Psoas muscle (tissue), 8 donors: Measurements from ENCODE around the gene UBE3C. TPM values are rescaled to one million over a fixed set of nuclear protein-coding genes. Genes with fewer than 3 reads are reported as not detected.
A peak's percentile ranks its signal among the peaks of the same experiment; 100 is the strongest.

Experiments used
- ATAC-seq, 4 donors: fragments of 200-7000 bp; cut with Tn5 transposase; one replicate each; pipeline ENCODE4 v1.9.1; 2020; ENCODE audit warnings: moderate library complexity in 3 of 4, mild to moderate bottlenecking in 2 of 4
- DNase-seq, 2 donors: peaks; one replicate each; pipeline ENCODE4 v3.0.0-alpha.2; 2020
- H3K27ac ChIP-seq: fragments of 200-600 bp; one replicate; pipeline ENCODE4 v1.8.0; 2022
- H3K27me3 ChIP-seq, 3 donors: fragments of 200-600 bp in 1 of 3; one replicate each; pipeline versions ENCODE4 v1.6.1 to v1.8.0; 2013 to 2022; ENCODE audit warnings: low read length in 2 of 3, mild to moderate bottlenecking in 2 of 3, moderate library complexity in 1 of 3; ENCODE audit not compliant: insufficient read depth in 3 of 3
- H3K36me3 ChIP-seq, 2 donors: fragments of 200-600 bp in 1 of 2; one replicate each; pipeline versions ENCODE4 v1.6.1 to v1.8.0; 2013 to 2022; ENCODE audit warnings: low read depth in 1 of 2, mild to moderate bottlenecking in 1 of 2, moderate library complexity in 1 of 2; ENCODE audit not compliant: insufficient read depth in 1 of 2
- H3K4me1 ChIP-seq: fragments of 200-600 bp; one replicate; pipeline ENCODE4 v1.8.0; 2022
- H3K4me3 ChIP-seq: fragments of 200-600 bp; one replicate; pipeline ENCODE4 v1.8.0; 2022; ENCODE audit warnings: mild to moderate bottlenecking
- H3K9me3 ChIP-seq: fragments of 200-600 bp; one replicate; pipeline ENCODE4 v1.8.0; 2022
- WGBS, 3 donors: extraction: QIAGEN DNeasy Blood & Tissue Kit; methylation state at CpG; one replicate each; pipeline versions ENCODE4 v1.1.6 to v1.1.7; 2013; 5-methylcytosine and 5-hydroxymethylcytosine counted together
- intact Hi-C, 2 donors: fragments of 100-400 bp; cut with DNase I; formaldehyde crosslinking; loops; one replicate each; pipeline versions ENCODE4 v1.11.0 to v1.14.2; 2022
- polyA plus RNA-seq, 3 donors: library from polyadenylated mRNA; stranded (reverse); fragments of 200-250 nt; gene quantifications; one replicate each; pipeline ENCODE4 v1.2.3, GENCODE V29; 2013
- total RNA-seq, 4 donors: library from RNA; stranded (reverse); fragmentation: NEBNext Ultra II Directional in 2 of 4; extraction: Animal tissue kit (Norgen Biotek cat#: 25700) in 2 of 4; gene quantifications; one replicate each; pipeline versions ENCODE4 v1.2.1 to v1.2.4, GENCODE V29; 2021 to 2023
- TF ChIP-seq, protein P1 (sequence below): fragments of 200-600 bp; IDR thresholded peaks from one replicate; pipeline ENCODE4 v1.8.0; 2022; ENCODE audit warnings: antibody characterized with exemption
- donor health status: healthy with polysubstance abuse.
- donor health status: DM: no; HTN: no; CAD: no; lungs with moderate emphysema.
- donor health status: Bipolar disorder and iron deficiency.
- donor health status: healthy.
- donor health status: DM: yes; HTN: yes; CAD: no.
- donor health status: DM: no; HTN: no; CAD: no.
- donor health status: DM: no; HTN: no; CAD: no.
- donor health status: DM: yes; HTN: yes; CAD: no.

Gene UBE3C
- total and polyA plus RNA-seq, 7 donors: 31.9 to 94.2 (median 60.2) TPM

DNA sequence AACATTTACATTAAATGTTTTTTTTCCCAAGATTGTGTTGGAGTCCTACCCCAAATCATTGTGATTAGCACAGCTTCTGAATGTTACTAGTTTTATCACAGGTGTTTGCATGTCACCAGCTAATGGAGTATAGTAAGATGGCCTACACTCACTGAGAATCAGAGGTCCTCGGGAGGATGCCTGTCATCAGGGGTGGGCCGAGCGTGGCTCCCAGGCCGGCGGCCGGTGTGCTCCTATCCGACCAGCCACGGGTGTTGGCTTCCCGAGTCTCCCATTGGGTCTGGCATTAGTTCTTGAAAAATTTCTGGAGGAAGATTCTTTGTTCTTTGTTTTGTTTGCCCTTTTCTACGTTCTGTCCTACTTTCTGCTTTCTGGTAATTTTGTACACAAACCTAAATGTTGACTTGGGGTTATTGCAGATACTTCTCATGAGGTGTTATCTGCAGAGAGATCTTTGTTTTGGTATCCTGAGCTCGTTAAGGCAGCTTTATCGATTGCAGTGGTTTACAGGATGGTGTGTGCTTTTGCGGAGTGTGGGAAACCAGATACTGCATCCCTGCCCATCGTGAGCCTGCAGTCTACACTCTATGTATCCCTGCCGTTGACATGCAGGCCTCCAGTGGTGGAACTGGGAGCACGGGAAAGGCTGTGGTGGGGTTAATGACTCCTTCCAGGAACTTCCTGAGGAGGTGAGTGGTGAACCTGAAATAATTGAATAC, 130.8 kb downstream of the UBE3C start:
- Histone ChIP-seq H3K36me3 (peaks cover 3 to 62% of the 10 kb centered on the region in 2 donors), H3K27ac (no peak overlapping the region), H3K4me3 (no peak overlapping the region), H3K4me1 (peaks cover 11% of the 10 kb centered on the region), H3K27me3 (no peaks in the 10 kb centered on the region), H3K9me3 (no peaks in the 10 kb centered on the region)
- ATAC-seq: no peak
- WGBS, 3 donors: 83 to 89% (median 86%) methylated on average over 16 of the region's 16 CpGs
- no peak for DNase-seq
- intact Hi-C loops: loop anchor here (10.0 kb wide), 2 partner anchors 65 to 135 kb away; partner anchors contain the start of gene DNAJB6 (in 1 of the 2)
- TF ChIP-seq, protein P1, sequence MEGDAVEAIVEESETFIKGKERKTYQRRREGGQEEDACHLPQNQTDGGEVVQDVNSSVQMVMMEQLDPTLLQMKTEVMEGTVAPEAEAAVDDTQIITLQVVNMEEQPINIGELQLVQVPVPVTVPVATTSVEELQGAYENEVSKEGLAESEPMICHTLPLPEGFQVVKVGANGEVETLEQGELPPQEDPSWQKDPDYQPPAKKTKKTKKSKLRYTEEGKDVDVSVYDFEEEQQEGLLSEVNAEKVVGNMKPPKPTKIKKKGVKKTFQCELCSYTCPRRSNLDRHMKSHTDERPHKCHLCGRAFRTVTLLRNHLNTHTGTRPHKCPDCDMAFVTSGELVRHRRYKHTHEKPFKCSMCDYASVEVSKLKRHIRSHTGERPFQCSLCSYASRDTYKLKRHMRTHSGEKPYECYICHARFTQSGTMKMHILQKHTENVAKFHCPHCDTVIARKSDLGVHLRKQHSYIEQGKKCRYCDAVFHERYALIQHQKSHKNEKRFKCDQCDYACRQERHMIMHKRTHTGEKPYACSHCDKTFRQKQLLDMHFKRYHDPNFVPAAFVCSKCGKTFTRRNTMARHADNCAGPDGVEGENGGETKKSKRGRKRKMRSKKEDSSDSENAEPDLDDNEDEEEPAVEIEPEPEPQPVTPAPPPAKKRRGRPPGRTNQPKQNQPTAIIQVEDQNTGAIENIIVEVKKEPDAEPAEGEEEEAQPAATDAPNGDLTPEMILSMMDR: no peak

DNA sequence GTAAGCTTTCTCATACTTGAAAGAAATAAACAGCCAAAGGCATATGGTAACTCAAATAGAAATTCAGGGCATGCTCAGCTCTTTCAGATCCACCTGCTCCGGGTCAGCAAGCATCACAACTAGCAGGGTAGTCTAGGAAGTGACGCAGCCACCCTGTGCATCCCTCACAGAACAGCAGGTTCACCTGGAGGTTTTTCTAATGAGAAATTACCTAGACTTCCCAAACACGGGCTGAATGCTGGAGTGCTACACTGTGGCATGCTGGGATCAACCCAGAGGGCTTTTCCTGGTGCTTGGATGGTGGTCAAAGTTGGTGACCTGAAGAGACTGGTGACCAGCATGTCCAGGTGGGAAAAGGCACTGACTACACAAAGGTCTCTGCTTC, 131.3 kb downstream of the UBE3C start:
- TF ChIP-seq, protein P1: no peak
- no peak for DNase-seq
- peaks cover 11% of the 10 kb centered on the region for H3K4me1 ChIP-seq
- no peak for ATAC-seq
- no peaks in the 10 kb centered on the region for H3K9me3 ChIP-seq
- intact Hi-C loops: loop anchor here (10.0 kb wide), 2 partner anchors 65 to 135 kb away; partner anchors contain the start of gene DNAJB6 (in 1 of the 2)
- no peak overlapping the region for H3K27ac ChIP-seq
- 82 to 87% (median 84%) methylated on average over 3 of the region's 3 CpGs for WGBS, 3 donors
- H3K4me3 ChIP-seq: no peak overlapping the region
- H3K27me3 ChIP-seq: no peaks in the 10 kb centered on the region
- peaks cover 3 to 58% of the 10 kb centered on the region in 2 donors for H3K36me3 ChIP-seq

DNA sequence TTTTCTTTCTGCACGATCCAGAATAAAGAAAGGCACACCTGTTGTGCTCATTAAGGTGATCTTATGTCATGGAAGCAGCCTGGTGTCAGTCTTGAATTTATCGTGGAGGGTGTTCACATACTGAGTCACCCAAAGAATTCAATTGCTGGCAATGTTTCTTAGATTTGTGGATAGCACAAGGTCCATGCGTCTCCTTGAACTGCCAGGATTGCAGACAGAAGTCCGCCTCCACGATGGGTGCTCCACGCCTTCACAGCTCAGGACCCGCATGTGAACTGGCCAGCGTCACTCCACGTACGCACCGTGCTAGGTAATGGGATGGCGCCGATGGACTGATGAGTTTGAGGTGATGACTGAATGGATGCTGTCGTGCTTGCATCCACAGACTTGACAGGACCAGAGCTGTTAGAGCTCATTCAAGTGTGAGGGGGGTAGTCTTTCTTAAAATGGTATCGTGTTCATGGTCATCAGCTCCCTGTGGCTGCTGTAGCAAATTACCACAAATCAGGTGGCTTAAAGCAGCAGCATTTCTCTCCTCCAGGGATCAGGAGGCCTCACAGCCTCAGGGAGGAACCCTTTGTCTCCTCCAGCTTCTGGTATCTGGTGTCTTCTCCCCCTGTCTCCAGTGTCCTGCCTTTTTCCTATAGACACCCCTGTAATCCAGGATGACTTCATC, 132.7 kb downstream of the UBE3C start:
- Histone ChIP-seq H3K27me3 (no peaks in the 10 kb centered on the region), H3K4me1 (peaks cover 11% of the 10 kb centered on the region), H3K4me3 (no peak overlapping the region), H3K27ac (peak overlapping the region; percentile 54), H3K9me3 (no peaks in the 10 kb centered on the region), H3K36me3 (peaks cover 3 to 45% of the 10 kb centered on the region in 2 donors)
- intact Hi-C loops: loop anchor here (10.0 kb wide), 2 partner anchors 63 to 133 kb away; partner anchors contain the start of gene DNAJB6 (in 1 of the 2)
- DNase-seq (no peak), ATAC-seq (no peak)
- TF ChIP-seq, protein P1: no peak
- 80 to 88% (median 82%) methylated on average over 15 of the region's 15 CpGs for WGBS, 3 donors

DNA sequence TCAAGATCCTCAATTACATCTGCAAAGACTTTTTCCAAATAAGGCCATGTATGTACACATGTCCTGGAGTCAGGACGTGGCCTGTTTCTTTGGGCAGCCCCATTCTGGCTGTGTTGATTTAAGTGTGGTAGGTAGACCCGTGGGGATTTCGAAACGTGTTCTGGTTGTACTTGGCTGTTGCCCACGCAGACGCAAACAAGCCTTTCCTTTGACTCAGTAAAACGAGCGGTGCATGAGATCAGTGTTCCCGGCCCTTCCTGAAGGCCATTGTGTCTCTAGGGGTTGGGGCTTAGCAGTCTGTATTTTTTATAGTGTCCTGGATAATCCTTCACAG, 133.2 kb downstream of the UBE3C start:
- DNase-seq: peak; percentile 80 to 88
- intact Hi-C loops: loop anchor here (10.0 kb wide), 2 partner anchors 63 to 133 kb away; partner anchors contain the start of gene DNAJB6 (in 1 of the 2)
- WGBS, 3 donors: 11 to 40% (median 24%) methylated on average over 9 of the region's 9 CpGs
- H3K27me3 ChIP-seq: no peaks in the 10 kb centered on the region
- H3K4me1 ChIP-seq: peaks cover 11% of the 10 kb centered on the region
- peaks cover 0 to 41% of the 10 kb centered on the region in 2 donors for H3K36me3 ChIP-seq
- H3K27ac ChIP-seq: peak overlapping the region; percentile 54
- TF ChIP-seq, protein P1: no peak
- ATAC-seq: peak; percentile 58 to 84 (median 80)
- no peaks in the 10 kb centered on the region for H3K9me3 ChIP-seq
- H3K4me3 ChIP-seq: no peak overlapping the region
